Right lobe of liver (tissue), 6 donors: ENCODE results near the gene MTHFR. TPM values are rescaled to one million over a fixed set of nuclear protein-coding genes. Genes with fewer than 3 reads are reported as not detected.

Experiments used
- ATAC-seq, 4 donors: fragments of 200-7000 bp; cut with Tn5 transposase; one replicate each; pipeline ENCODE4 v1.9.1; 2020; ENCODE audit warnings: mild to moderate bottlenecking in 4 of 4, moderate library complexity in 4 of 4
- DNase-seq, 3 donors: peaks; one replicate each; pipeline ENCODE4 v3.0.0-alpha.2; 2020
- H3K27ac ChIP-seq, 3 donors: fragments of 200-600 bp; one replicate each; pipeline ENCODE4 v1.8.0; 2022
- H3K27me3 ChIP-seq, 2 donors: fragments of 200-600 bp; one replicate each; pipeline ENCODE4 v1.8.0; 2022
- H3K36me3 ChIP-seq, 4 donors: fragments of 200-600 bp; sonication (generic) in 1 of 4; one replicate each; pipeline versions ENCODE4 v1.5.1 to v1.8.0; 2017 to 2022; ENCODE audit warnings: control low read depth in 1 of 4
- H3K4me1 ChIP-seq, 4 donors: fragments of 200-600 bp; sonication (generic) in 1 of 4; one replicate each; pipeline versions ENCODE4 v1.5.1 to v1.8.0; 2017 to 2022; ENCODE audit warnings: control low read depth in 1 of 4
- H3K4me3 ChIP-seq, 3 donors: fragments of 200-600 bp; one replicate each; pipeline ENCODE4 v1.8.0; 2022
- H3K9me3 ChIP-seq, 4 donors: fragments of 200-600 bp; sonication (generic) in 1 of 4; one replicate each; pipeline versions ENCODE4 v1.5.1 to v1.8.0; 2017 to 2022; ENCODE audit warnings: control low read depth in 1 of 4
- POLR2A ChIP-seq: fragments of 450-650 bp; IDR thresholded peaks from one replicate; pipeline ENCODE4 v1.6.1; 2017; ENCODE audit warnings: antibody characterized with exemption, mild to moderate bottlenecking
- WGBS: methylation state at CpG from one replicate; pipeline ENCODE4 v1.1.6; 2018; ENCODE audit warnings: low coverage, low lambda C conversion rate; ENCODE audit not compliant: insufficient coverage; ENCODE audit errors: missing lambda C conversion rate; 5-methylcytosine and 5-hydroxymethylcytosine counted together
- intact Hi-C, 2 donors: fragments of 100-400 bp; cut with DNase I; formaldehyde crosslinking; loops; one replicate each; pipeline versions ENCODE4 v1.11.2 to v1.14.1; 2022
- total RNA-seq, 6 experiments: library from RNA; depleted of rRNA in 2 of 6; stranded (reverse); fragments of >200 nt in 2 of 6; fragmentation: NEBNext Ultra II Directional in 3 of 6; extraction: Animal tissue kit (Norgen Biotek cat#: 25700) in 3 of 6; gene quantifications; one replicate each; pipeline versions ENCODE4 v1.1.0 to v1.2.4, GENCODE V29; 2016 to 2023
- TF ChIP-seq, protein P1 (sequence below), 4 donors: fragments of 200-600 bp in 3 of 4; fragments of 450-650 bp in 1 of 4; IDR thresholded peaks; one replicate each; pipeline versions ENCODE4 v1.5.1 to v1.8.0; 2016 to 2022; ENCODE audit warnings: antibody characterized with exemption in 4 of 4, mild to moderate bottlenecking in 2 of 4
- donor health status: DM: no; HTN: yes; CAD: no.
- donor health status: DM: no; HTN: no; CAD: no.
- donor health status: DM: no; HTN: no; CAD: no.
- donor health status: DM: no; HTN: yes; CAD: no.
- donor health status: DM: no; HTN: yes; CAD: no.

Gene MTHFR
- total RNA-seq, 6 experiments from 2014 or later = 10.6 to 20.1 (median 15.6) TPM

DNA sequence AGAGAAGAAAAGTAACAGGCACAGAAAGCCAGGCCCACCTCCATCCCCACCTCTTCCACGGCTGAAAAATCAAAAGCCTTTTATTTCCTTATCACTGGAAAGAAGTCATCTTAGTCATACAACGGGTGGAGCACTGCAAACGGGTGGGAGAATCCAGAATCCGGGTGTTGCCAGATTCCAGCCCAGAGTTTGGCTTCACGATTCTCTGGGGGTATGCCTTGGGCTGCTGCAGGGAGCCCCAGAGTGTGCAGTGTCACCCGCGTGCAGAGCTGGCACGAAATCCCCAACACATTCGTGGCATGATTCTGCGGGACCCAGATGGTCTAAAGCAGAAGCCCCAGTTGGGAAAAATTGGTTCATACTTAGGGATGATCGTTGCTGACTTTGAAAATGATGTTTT, 44.4 kb upstream of the MTHFR start:
- intact Hi-C loops = no loop called here
- H3K36me3 ChIP-seq = no peaks in the 10 kb centered on the region
- ATAC-seq = no peak
- DNase-seq = no peak
- no peak overlapping the region for H3K27ac ChIP-seq
- no peaks in the 10 kb centered on the region for H3K9me3 ChIP-seq
- H3K27me3 ChIP-seq = no peaks in the 10 kb centered on the region
- WGBS = 48% methylated on average over 8 of the region's 11 CpGs
- no peaks in the 10 kb centered on the region for H3K4me1 ChIP-seq
- no peak for TF ChIP-seq POLR2A
- TF ChIP-seq, protein P1, sequence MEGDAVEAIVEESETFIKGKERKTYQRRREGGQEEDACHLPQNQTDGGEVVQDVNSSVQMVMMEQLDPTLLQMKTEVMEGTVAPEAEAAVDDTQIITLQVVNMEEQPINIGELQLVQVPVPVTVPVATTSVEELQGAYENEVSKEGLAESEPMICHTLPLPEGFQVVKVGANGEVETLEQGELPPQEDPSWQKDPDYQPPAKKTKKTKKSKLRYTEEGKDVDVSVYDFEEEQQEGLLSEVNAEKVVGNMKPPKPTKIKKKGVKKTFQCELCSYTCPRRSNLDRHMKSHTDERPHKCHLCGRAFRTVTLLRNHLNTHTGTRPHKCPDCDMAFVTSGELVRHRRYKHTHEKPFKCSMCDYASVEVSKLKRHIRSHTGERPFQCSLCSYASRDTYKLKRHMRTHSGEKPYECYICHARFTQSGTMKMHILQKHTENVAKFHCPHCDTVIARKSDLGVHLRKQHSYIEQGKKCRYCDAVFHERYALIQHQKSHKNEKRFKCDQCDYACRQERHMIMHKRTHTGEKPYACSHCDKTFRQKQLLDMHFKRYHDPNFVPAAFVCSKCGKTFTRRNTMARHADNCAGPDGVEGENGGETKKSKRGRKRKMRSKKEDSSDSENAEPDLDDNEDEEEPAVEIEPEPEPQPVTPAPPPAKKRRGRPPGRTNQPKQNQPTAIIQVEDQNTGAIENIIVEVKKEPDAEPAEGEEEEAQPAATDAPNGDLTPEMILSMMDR (IDR thresholded peaks at IDR 0.05) = no peak
- no peak overlapping the region for H3K4me3 ChIP-seq

DNA sequence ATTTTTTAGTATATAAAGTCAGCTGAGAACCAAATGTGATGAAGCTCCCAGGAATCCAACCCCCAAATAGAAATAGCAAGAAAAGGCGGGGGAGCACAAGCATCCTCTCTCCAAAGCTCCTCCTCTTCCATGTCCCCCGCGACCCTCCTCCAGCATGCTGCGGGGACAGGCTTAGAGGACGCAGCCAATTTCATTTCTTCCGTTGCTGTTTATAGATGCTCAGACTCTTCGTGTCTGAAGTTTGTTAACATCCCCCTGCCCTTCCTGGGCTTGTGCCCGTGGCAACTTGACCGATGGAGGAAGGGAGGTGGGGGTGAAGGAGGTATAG, 42.6 kb upstream of the MTHFR start:
- 83% methylated on average over 9 of the region's 9 CpGs for WGBS
- H3K36me3 ChIP-seq = peaks cover 0 to 6% (median 0%) of the 10 kb centered on the region in 4 donors
- TF ChIP-seq POLR2A = no peak
- TF ChIP-seq, protein P1 (IDR thresholded peaks at IDR 0.05) = no peak
- H3K9me3 ChIP-seq = no peaks in the 10 kb centered on the region
- ATAC-seq = no peak
- intact Hi-C loops = no loop called here
- peaks cover 0 to 7% (median 2%) of the 10 kb centered on the region in 4 donors for H3K4me1 ChIP-seq
- no peak overlapping the region for H3K4me3 ChIP-seq
- no peak overlapping the region for H3K27ac ChIP-seq
- no peak for DNase-seq
- no peaks in the 10 kb centered on the region for H3K27me3 ChIP-seq

DNA sequence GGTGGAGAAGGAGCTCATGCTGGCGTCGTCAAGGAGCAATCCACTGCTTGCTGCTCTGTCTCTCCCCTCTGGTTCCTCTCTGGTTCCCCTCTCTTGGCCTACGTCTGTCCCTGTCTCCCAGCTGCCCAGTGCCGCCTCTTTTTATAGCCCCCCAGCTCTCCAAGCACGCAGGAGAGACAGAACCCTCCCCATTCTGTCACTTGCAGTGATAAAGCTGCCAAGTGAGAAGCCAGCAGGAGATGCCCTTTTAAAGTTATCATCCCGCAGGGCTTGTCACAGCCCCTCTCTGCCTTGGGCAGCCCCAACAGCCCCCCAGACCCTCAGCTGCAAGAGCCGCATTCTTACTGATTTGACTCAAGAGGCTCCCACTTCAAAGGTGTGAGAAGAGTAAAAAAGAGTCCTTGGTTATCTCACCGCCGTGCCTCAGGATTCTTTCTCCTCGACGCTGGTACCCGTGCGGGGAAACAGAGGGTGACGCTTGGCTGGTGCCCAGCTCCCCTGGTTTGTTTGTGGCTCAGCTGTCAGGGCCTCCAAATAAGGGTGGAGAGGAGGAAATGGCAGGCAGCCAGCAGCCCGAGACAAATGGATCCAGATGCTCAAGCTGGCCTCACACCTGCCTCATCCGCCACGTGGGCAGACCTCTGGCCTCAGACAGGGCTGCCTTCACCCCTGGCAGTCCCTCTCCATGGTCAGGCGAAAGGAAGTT, 42.1 kb upstream of the MTHFR start, which contains the start of gene NPPA:
TSS of gene NPPA (minus strand) at position 117 of the 706 bp plus-strand sequence. CDS start at position 18, 99 bp downstream.
- ATAC-seq = no peak

DNA sequence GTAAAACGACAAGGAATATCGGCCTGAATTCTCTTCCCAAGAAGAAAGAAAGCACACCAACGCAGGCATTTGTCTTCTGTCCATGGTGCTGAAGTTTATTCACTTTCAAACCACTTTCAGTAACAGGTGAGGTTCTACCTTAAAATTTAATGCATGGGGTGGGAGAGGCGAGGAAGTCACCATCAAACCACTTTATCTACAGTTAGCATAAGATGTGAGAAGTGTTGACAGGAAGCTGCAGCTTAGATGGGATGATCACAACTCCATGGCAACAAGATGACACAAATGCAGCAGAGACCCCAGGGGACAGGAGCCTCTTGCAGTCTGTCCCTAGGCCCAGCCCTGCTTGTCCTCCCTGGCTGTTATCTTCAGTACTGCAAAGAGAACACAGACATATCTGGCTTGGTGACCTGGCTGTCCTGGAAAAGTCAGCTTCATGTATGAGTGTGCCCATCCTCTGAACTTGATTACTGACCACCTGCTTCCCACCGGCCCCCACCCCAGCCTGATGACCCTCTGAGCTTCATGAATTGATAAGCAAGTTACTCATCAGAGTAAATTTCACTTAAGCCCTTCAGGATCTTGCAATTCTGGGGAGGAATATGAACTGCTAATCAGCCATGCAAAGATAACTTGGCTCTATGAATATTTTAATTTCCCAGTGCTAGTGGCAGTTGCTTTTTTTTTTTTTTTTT, 40.0 kb upstream of the MTHFR start:
- H3K9me3 ChIP-seq = no peaks in the 10 kb centered on the region
- TF ChIP-seq POLR2A = no peak
- TF ChIP-seq, protein P1 (IDR thresholded peaks at IDR 0.05) = no peak
- H3K36me3 ChIP-seq = peaks cover 0 to 11% (median 4%) of the 10 kb centered on the region in 4 donors
- H3K4me1 ChIP-seq = peaks cover 0 to 30% (median 14%) of the 10 kb centered on the region in 4 donors
- DNase-seq = no peak
- intact Hi-C loops = no loop called here
- H3K27ac ChIP-seq = no peak overlapping the region
- no peak for ATAC-seq
- WGBS = 60% methylated on average over 4 of the region's 5 CpGs
- H3K4me3 ChIP-seq = no peak overlapping the region
- no peaks in the 10 kb centered on the region for H3K27me3 ChIP-seq

More for the DNA sequence above, 42.1 kb upstream of the MTHFR start, which contains the start of gene NPPA:
- Histone ChIP-seq H3K27me3 (no peaks in the 10 kb centered on the region), H3K4me1 (peaks cover 0 to 11% (median 5%) of the 10 kb centered on the region in 4 donors), H3K9me3 (no peaks in the 10 kb centered on the region), H3K4me3 (no peak within 1 kb of the TSS), H3K27ac (no peak within 1 kb of the TSS), H3K36me3 (peaks cover 0 to 6% (median 0%) of the 10 kb centered on the region in 4 donors)
- 79% methylated on average over 12 of the region's 18 CpGs for WGBS
- TF ChIP-seq POLR2A = no peak
- TF ChIP-seq, protein P1 (IDR thresholded peaks at IDR 0.05) = no peak
- no peak for DNase-seq
- intact Hi-C loops = no loop called here
